ENCODE data around the gene FAM110A.

FAM110A gene

GRCh38 chr20:820323-820953 is 13.1 kb upstream of the FAM110A start:
- TF ChIP-seq CTCF (IDR thresholded peaks at IDR 0.05; ENCODE audit: low read depth, low read length), result no peak
- no peak for DNase-seq (ENCODE audit: extremely low read depth, low read depth)

DNA sequence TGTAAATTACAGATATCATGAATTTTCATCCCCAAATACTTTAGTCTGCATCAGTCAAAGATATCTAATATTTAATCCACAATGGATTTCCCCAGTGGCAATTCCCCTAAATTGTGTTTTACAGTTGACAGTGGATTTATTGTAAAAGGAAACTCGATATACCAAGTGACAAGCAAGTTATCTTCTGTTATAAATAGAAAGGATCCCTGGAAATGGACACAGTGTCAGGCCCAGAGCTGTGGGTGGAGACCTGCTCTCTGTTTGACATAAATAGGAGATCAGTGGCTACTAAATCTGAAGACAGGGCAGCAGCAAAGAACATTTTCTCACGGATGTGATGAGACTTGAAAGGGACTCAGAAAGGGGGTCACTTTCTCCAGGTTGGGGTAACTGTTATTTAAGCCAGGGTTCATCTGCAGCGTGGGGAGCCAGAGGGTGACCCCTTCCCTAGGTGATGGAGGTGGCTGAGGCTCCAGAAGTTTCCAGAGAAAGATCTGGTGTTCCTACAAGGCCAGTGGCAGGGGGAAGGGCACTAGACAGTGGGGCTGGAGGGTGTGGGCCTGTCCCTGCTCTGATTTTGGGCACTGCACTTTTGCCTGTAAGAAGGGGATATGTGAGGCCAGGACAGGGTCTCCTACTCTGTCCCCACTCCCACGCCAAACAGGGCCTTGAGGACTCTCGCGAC is 12.3 kb upstream of the FAM110A start:
- no peak for TF ChIP-seq CTCF (IDR thresholded peaks at IDR 0.05; ENCODE audit: low read depth, low read length)
- no peak for DNase-seq (ENCODE audit: extremely low read depth, low read depth)

GRCh38 chr20:821731-822065 is 11.8 kb upstream of the FAM110A start:
- TF ChIP-seq CTCF (IDR thresholded peaks at IDR 0.05; ENCODE audit: low read depth, low read length), result no peak
- no peak for DNase-seq (ENCODE audit: extremely low read depth, low read depth)

- no peak for DNase-seq (ENCODE audit: extremely low read depth, low read depth)
- TF ChIP-seq CTCF (IDR thresholded peaks at IDR 0.05; ENCODE audit: low read depth, low read length), result no peak
These were observed 10.6 kb upstream of the FAM110A start for GRCh38 chr20:822651-823573.

- no peak for TF ChIP-seq CTCF (IDR thresholded peaks at IDR 0.05; ENCODE audit: low read depth, low read length)
- DNase-seq (ENCODE audit: extremely low read depth, low read depth), result no peak
These were observed 10.0 kb upstream of the FAM110A start for GRCh38 chr20:823574-823902.

DNA sequence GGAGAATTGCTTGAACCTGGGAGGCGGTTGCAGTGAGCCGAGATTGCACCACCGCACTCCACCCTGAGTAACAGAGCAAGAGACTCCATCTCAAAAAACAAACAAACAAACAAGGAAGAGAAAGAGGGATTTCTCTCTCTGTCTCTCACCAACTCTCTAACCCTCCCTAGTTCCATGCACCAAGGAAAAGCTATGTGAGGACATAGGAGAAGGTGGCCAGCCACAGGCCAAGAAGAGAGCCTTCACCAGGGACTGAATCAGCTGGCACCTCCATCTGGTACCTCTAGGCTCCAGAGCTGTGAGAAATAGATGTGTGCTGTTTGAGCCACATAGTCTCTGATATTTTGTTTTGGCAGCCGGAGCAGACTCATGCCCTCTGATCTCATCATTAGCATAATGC is 9.0 kb upstream of the FAM110A start:
- no peak for TF ChIP-seq CTCF (IDR thresholded peaks at IDR 0.05; ENCODE audit: low read depth, low read length)
- DNase-seq (ENCODE audit: extremely low read depth, low read depth), result no peak

- no peak for DNase-seq (ENCODE audit: extremely low read depth, low read depth)
- TF ChIP-seq CTCF (IDR thresholded peaks at IDR 0.05; ENCODE audit: low read depth, low read length), result no peak
These were observed 8.6 kb upstream of the FAM110A start for GRCh38 chr20:824916-825315.

All from AG09319 (cell line).